ENCODE results near the gene SRGN. TPM values are rescaled to one million over a fixed set of nuclear protein-coding genes. Genes with fewer than 3 reads are reported as not detected.
"Not testable (repeated sequence)": the region's sequence is repeated elsewhere in the genome, so short reads cannot be mapped to it uniquely, and the experiment has no call there.

SRGN gene
- total RNA-seq, 1 donor from 2014 or later: 35.9 TPM

GRCh38 chr10:69141304-69141703 is 53.4 kb downstream of the SRGN start:
- Mint-ChIP-seq H3K4me1 (ENCODE audit: unreplicated experiment) (no peaks in the 10 kb centered on the region), H3K9me3 (ENCODE audit: unreplicated experiment) (no peaks in the 10 kb centered on the region), H3K4me3 (ENCODE audit: unreplicated experiment) (no peak overlapping the region), H3K36me3 (ENCODE audit: unreplicated experiment) (peaks cover 8% of the 10 kb centered on the region), H3K27ac (ENCODE audit: unreplicated experiment) (no peak overlapping the region), H3K27me3 (ENCODE audit: unreplicated experiment) (no peaks in the 10 kb centered on the region)
- TF ChIP-seq CTCF (IDR thresholded peaks at IDR 0.05): no peak
- no peak for DNase-seq (ENCODE audit: extremely low spot score, unreplicated experiment)

- H3K27me3 Mint-ChIP-seq (ENCODE audit: unreplicated experiment); H3K9me3 Mint-ChIP-seq (ENCODE audit: unreplicated experiment); H3K36me3 Mint-ChIP-seq (ENCODE audit: unreplicated experiment); H3K4me1 Mint-ChIP-seq (ENCODE audit: unreplicated experiment); DNase-seq (ENCODE audit: extremely low spot score, unreplicated experiment); H3K4me3 Mint-ChIP-seq (ENCODE audit: unreplicated experiment); H3K27ac Mint-ChIP-seq (ENCODE audit: unreplicated experiment): not testable (repeated sequence)
Observed at GRCh38 chr10:69142074-69142473, 54.2 kb downstream of the SRGN start.

GRCh38 chr10:69142983-69143382 is 55.1 kb downstream of the SRGN start:
- Mint-ChIP-seq H3K9me3 (ENCODE audit: unreplicated experiment) (no peaks in the 10 kb centered on the region), H3K4me3 (ENCODE audit: unreplicated experiment) (no peak overlapping the region), H3K4me1 (ENCODE audit: unreplicated experiment) (peaks cover 10% of the 10 kb centered on the region), H3K27ac (ENCODE audit: unreplicated experiment) (no peak overlapping the region), H3K27me3 (ENCODE audit: unreplicated experiment) (no peaks in the 10 kb centered on the region), H3K36me3 (ENCODE audit: unreplicated experiment) (peaks cover 5% of the 10 kb centered on the region)
- TF ChIP-seq CTCF (IDR thresholded peaks at IDR 0.05): no peak
- no peak for DNase-seq (ENCODE audit: extremely low spot score, unreplicated experiment)

- no peak for TF ChIP-seq CTCF (IDR thresholded peaks at IDR 0.05)
- DNase-seq (ENCODE audit: extremely low spot score, unreplicated experiment): no peak
- Mint-ChIP-seq H3K36me3 (ENCODE audit: unreplicated experiment) (peaks cover 5% of the 10 kb centered on the region), H3K27ac (ENCODE audit: unreplicated experiment) (no peak overlapping the region), H3K4me3 (ENCODE audit: unreplicated experiment) (no peak overlapping the region), H3K4me1 (ENCODE audit: unreplicated experiment) (peaks cover 10% of the 10 kb centered on the region), H3K27me3 (ENCODE audit: unreplicated experiment) (no peaks in the 10 kb centered on the region), H3K9me3 (ENCODE audit: unreplicated experiment) (no peaks in the 10 kb centered on the region)
Observed at GRCh38 chr10:69145329-69145728, 57.4 kb downstream of the SRGN start.

- peaks cover 10% of the 10 kb centered on the region for H3K4me1 Mint-ChIP-seq (ENCODE audit: unreplicated experiment)
- H3K27ac Mint-ChIP-seq (ENCODE audit: unreplicated experiment): no peak overlapping the region
- H3K9me3 Mint-ChIP-seq (ENCODE audit: unreplicated experiment): no peaks in the 10 kb centered on the region
- H3K27me3 Mint-ChIP-seq (ENCODE audit: unreplicated experiment): no peaks in the 10 kb centered on the region
- H3K36me3 Mint-ChIP-seq (ENCODE audit: unreplicated experiment): peaks cover 5% of the 10 kb centered on the region
- H3K4me3 Mint-ChIP-seq (ENCODE audit: unreplicated experiment): no peak overlapping the region
- no peak for TF ChIP-seq CTCF (IDR thresholded peaks at IDR 0.05)
- no peak for DNase-seq (ENCODE audit: extremely low spot score, unreplicated experiment)
Observed at GRCh38 chr10:69145864-69146263, 58.0 kb downstream of the SRGN start.

- H3K4me3 Mint-ChIP-seq (ENCODE audit: unreplicated experiment): no peak overlapping the region
- no peaks in the 10 kb centered on the region for H3K9me3 Mint-ChIP-seq (ENCODE audit: unreplicated experiment)
- peaks cover 5% of the 10 kb centered on the region for H3K36me3 Mint-ChIP-seq (ENCODE audit: unreplicated experiment)
- no peak for TF ChIP-seq CTCF (IDR thresholded peaks at IDR 0.05)
- DNase-seq (ENCODE audit: extremely low spot score, unreplicated experiment): no peak
- peak overlapping the region; percentile 13 for H3K27ac Mint-ChIP-seq (ENCODE audit: unreplicated experiment)
- peaks cover 10% of the 10 kb centered on the region for H3K4me1 Mint-ChIP-seq (ENCODE audit: unreplicated experiment)
- H3K27me3 Mint-ChIP-seq (ENCODE audit: unreplicated experiment): no peaks in the 10 kb centered on the region
Observed at GRCh38 chr10:69146759-69147158, 58.9 kb downstream of the SRGN start.
